WTC11 (cell line): ENCODE results near the gene SLC25A12. TPM values are rescaled to one million over a fixed set of nuclear protein-coding genes. Genes with fewer than 3 reads are reported as not detected.
"Not testable (repeated sequence)": the region's sequence is repeated elsewhere in the genome, so short reads cannot be mapped to it uniquely, and the experiment has no call there.

Source experiments
- ATAC-seq: fragments of 200-7000 bp; cut with Tn5 transposase; 2 replicates; pipeline ENCODE4 v1.10.0; 2021; ENCODE audit warnings: mild to moderate bottlenecking, moderate library complexity
- CTCF ChIA-PET: fragments of 300-600 bp; sonication (Branson Sonifier 250); formaldehyde crosslinking; loops from one replicate; lab custom pipeline; 2021; ENCODE audit warnings: antibody characterized with exemption; lab: Charles Lee
- POLR2A ChIA-PET: fragments of 350-600 bp; sonication (Branson Sonifier 250); formaldehyde crosslinking; loops from one replicate; lab custom pipeline; 2021; ENCODE audit warnings: antibody characterized with exemption; lab: Charles Lee
- DNase-seq: peaks from one replicate; pipeline ENCODE4 v3.0.0; 2021; ENCODE audit warnings: low spot score
- H3K27ac Mint-ChIP-seq: 2 replicates; pipeline ENCODE4 v1.8.0; 2021; ENCODE audit warnings: mixed read lengths
- H3K27me3 Mint-ChIP-seq: 2 replicates; pipeline ENCODE4 v1.8.0; 2021; ENCODE audit warnings: low read depth, mild to moderate bottlenecking, moderate library complexity, mixed read lengths
- H3K36me3 Mint-ChIP-seq: 2 replicates; pipeline ENCODE4 v1.8.0; 2021; ENCODE audit warnings: mixed read lengths
- H3K4me1 Mint-ChIP-seq: 2 replicates; pipeline ENCODE4 v1.8.0; 2022; ENCODE audit warnings: mixed read lengths
- H3K4me3 Mint-ChIP-seq: 2 replicates; pipeline ENCODE4 v1.8.0; 2021; ENCODE audit warnings: mild to moderate bottlenecking, moderate library complexity, mixed read lengths
- H3K9me3 Mint-ChIP-seq: 2 replicates; pipeline ENCODE4 v1.8.0; 2021; ENCODE audit warnings: mixed read lengths
- EMX1 ChIP-seq: fragments of 250-450 bp; sonication (Bioruptor Pico); IDR thresholded peaks from 2 replicates; pipeline ENCODE4 v1.8.0; 2021; ENCODE audit warnings: mild to moderate bottlenecking
- ETV6 ChIP-seq: sonication (generic); formaldehyde crosslinking; IDR thresholded peaks from 2 replicates; pipeline ENCODE4 v1.8.1; 2022; ENCODE audit warnings: mild to moderate bottlenecking, missing genetic modification reagents
- FOXK1 ChIP-seq: sonication (generic); formaldehyde crosslinking; IDR thresholded peaks from 2 replicates; pipeline ENCODE4 v1.8.0; 2022; ENCODE audit warnings: mild to moderate bottlenecking, moderate library complexity, missing genetic modification reagents
- FOXP1 ChIP-seq: sonication (generic); formaldehyde crosslinking; IDR thresholded peaks from 2 replicates; pipeline ENCODE4 v1.8.0; 2022; ENCODE audit warnings: missing genetic modification reagents, mild to moderate bottlenecking, moderate library complexity, borderline replicate concordance
- NFYB ChIP-seq: sonication (generic); formaldehyde crosslinking; conservative IDR thresholded peaks from 2 replicates; pipeline ENCODE4 v1.8.0; 2022; ENCODE audit warnings: low read depth, missing genetic modification reagents
- NR1H2 ChIP-seq: sonication (generic); formaldehyde crosslinking; IDR thresholded peaks from 2 replicates; pipeline ENCODE4 v1.9.0; 2021; ENCODE audit warnings: mild to moderate bottlenecking, moderate library complexity, missing genetic modification reagents
- PRRX2 ChIP-seq: fragments of 250-450 bp; sonication (Bioruptor Pico); IDR thresholded peaks from 2 replicates; pipeline ENCODE4 v1.8.0; 2021; ENCODE audit warnings: mild to moderate bottlenecking
- RELA ChIP-seq: sonication (generic); formaldehyde crosslinking; IDR thresholded peaks from 2 replicates; pipeline ENCODE4 v1.8.1; 2022; ENCODE audit warnings: missing genetic modification reagents, mild to moderate bottlenecking, borderline replicate concordance
- ZBTB21 ChIP-seq: sonication (generic); formaldehyde crosslinking; IDR thresholded peaks from 2 replicates; pipeline ENCODE4 v1.8.1; 2023; ENCODE audit warnings: mild to moderate bottlenecking, missing genetic modification reagents, borderline replicate concordance
- ZNF317 ChIP-seq: sonication (generic); formaldehyde crosslinking; IDR thresholded peaks from 2 replicates; pipeline ENCODE4 v1.8.1; 2023; ENCODE audit warnings: low read depth, mild to moderate bottlenecking, moderate library complexity, missing genetic modification reagents, borderline replicate concordance
- ZNF423 ChIP-seq: fragments of 250-450 bp; sonication (Bioruptor Pico); IDR thresholded peaks from 2 replicates; pipeline ENCODE4 v2.1.2; 2022; ENCODE audit warnings: mild to moderate bottlenecking, moderate library complexity
- total RNA-seq: library from RNA; stranded (reverse); gene quantifications from 3 replicates; pipeline ENCODE4 v1.2.3, GENCODE V29; 2021
- TF ChIP-seq, protein P1 (sequence below): sonication (generic); formaldehyde crosslinking; IDR thresholded peaks from 2 replicates; pipeline ENCODE4 v1.8.0; 2022; ENCODE audit warnings: mild to moderate bottlenecking, missing genetic modification reagents
- TF ChIP-seq, protein P2 (sequence below): sonication (generic); formaldehyde crosslinking; IDR thresholded peaks from 2 replicates; pipeline ENCODE4 v1.8.0; 2022; ENCODE audit warnings: mild to moderate bottlenecking, missing genetic modification reagents
- TF ChIP-seq, protein P3 (sequence below): fragments of 250-450 bp; sonication (Bioruptor Pico); IDR thresholded peaks from 2 replicates; pipeline ENCODE4 v2.1.2; 2022; ENCODE audit warnings: mild to moderate bottlenecking, moderate library complexity
- TF ChIP-seq, protein P4 (sequence below): sonication (generic); formaldehyde crosslinking; IDR thresholded peaks from 2 replicates; pipeline ENCODE4 v1.8.1; 2023; ENCODE audit warnings: mild to moderate bottlenecking, moderate library complexity, missing genetic modification reagents

Gene SLC25A12
- total RNA-seq, 1 experiment from 2014 or later = 9.0 TPM

DNA sequence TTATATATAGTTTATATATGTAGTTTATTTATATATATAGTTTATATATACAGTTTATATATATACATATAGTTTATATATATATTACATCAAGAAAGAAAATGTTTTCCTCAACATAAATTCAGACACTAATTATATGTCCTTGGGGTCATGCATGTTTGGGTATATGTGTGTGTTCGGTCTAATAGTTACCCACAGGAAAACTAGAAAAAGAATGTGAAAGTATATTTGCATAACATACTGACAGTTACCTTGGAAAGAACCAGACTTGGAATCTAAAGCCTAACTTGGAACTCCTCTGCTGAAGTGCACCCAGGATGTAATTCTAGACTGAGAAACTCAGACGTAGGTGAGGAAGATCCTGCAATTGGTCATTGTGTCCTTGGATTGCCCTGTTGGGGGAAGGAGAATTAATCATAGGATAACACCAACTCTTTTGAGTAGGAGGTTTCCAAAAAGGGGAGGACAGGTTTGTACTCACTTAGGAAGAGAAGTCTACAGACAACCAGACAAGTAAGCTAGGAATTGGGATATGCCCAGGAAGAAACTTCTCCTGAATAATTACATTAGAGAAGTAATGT is 8.9 kb upstream of the SLC25A12 start:
- H3K27ac Mint-ChIP-seq = no peak overlapping the region
- no peak for ATAC-seq
- H3K27me3 Mint-ChIP-seq = no peaks in the 10 kb centered on the region
- TF ChIP-seq ETV6 (CRISPR knock-in tag) (no peak), EMX1 (no peak), ZNF317 (no peak), NFYB (CRISPR knock-in tag) (no peak), RELA (CRISPR knock-in tag) (no peak), PRRX2 (CRISPR knock-in tag) (no peak), FOXK1 (no peak), ZBTB21 (CRISPR knock-in tag) (no peak), FOXP1 (CRISPR knock-in tag) (no peak), NR1H2 (no peak)
- TF ChIP-seq, protein P1, sequence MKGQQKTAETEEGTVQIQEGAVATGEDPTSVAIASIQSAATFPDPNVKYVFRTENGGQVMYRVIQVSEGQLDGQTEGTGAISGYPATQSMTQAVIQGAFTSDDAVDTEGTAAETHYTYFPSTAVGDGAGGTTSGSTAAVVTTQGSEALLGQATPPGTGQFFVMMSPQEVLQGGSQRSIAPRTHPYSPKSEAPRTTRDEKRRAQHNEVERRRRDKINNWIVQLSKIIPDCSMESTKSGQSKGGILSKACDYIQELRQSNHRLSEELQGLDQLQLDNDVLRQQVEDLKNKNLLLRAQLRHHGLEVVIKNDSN (CRISPR knock-in tag) = no peak
- TF ChIP-seq, protein P2, sequence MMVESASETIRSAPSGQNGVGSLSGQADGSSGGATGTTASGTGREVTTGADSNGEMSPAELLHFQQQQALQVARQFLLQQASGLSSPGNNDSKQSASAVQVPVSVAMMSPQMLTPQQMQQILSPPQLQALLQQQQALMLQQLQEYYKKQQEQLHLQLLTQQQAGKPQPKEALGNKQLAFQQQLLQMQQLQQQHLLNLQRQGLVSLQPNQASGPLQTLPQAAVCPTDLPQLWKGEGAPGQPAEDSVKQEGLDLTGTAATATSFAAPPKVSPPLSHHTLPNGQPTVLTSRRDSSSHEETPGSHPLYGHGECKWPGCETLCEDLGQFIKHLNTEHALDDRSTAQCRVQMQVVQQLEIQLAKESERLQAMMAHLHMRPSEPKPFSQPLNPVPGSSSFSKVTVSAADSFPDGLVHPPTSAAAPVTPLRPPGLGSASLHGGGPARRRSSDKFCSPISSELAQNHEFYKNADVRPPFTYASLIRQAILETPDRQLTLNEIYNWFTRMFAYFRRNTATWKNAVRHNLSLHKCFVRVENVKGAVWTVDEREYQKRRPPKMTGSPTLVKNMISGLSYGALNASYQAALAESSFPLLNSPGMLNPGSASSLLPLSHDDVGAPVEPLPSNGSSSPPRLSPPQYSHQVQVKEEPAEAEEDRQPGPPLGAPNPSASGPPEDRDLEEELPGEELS = no peak
- TF ChIP-seq, protein P3, sequence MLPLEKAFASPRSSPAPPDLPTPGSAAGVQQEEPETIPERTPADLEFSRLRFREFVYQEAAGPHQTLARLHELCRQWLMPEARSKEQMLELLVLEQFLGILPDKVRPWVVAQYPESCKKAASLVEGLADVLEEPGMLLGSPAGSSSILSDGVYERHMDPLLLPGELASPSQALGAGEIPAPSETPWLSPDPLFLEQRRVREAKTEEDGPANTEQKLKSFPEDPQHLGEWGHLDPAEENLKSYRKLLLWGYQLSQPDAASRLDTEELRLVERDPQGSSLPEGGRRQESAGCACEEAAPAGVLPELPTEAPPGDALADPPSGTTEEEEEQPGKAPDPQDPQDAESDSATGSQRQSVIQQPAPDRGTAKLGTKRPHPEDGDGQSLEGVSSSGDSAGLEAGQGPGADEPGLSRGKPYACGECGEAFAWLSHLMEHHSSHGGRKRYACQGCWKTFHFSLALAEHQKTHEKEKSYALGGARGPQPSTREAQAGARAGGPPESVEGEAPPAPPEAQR (CRISPR knock-in tag) = no peak
- TF ChIP-seq, protein P4, sequence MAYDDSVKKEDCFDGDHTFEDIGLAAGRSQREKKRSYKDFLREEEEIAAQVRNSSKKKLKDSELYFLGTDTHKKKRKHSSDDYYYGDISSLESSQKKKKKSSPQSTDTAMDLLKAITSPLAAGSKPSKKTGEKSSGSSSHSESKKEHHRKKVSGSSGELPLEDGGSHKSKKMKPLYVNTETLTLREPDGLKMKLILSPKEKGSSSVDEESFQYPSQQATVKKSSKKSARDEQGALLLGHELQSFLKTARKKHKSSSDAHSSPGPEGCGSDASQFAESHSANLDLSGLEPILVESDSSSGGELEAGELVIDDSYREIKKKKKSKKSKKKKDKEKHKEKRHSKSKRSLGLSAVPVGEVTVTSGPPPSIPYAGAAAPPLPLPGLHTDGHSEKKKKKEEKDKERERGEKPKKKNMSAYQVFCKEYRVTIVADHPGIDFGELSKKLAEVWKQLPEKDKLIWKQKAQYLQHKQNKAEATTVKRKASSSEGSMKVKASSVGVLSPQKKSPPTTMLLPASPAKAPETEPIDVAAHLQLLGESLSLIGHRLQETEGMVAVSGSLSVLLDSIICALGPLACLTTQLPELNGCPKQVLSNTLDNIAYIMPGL (CRISPR knock-in tag) = no peak
- no peak overlapping the region for H3K4me3 Mint-ChIP-seq
- CTCF ChIA-PET = no interaction called here
- H3K9me3 Mint-ChIP-seq = peaks cover 11% of the 10 kb centered on the region; the same call in 1 of the 2 replicates
- no peaks in the 10 kb centered on the region for H3K4me1 Mint-ChIP-seq
- POLR2A ChIA-PET = no interaction called here
- H3K36me3 Mint-ChIP-seq = peaks cover 6% of the 10 kb centered on the region; the same call in 1 of the 2 replicates
- DNase-seq = no peak

DNA sequence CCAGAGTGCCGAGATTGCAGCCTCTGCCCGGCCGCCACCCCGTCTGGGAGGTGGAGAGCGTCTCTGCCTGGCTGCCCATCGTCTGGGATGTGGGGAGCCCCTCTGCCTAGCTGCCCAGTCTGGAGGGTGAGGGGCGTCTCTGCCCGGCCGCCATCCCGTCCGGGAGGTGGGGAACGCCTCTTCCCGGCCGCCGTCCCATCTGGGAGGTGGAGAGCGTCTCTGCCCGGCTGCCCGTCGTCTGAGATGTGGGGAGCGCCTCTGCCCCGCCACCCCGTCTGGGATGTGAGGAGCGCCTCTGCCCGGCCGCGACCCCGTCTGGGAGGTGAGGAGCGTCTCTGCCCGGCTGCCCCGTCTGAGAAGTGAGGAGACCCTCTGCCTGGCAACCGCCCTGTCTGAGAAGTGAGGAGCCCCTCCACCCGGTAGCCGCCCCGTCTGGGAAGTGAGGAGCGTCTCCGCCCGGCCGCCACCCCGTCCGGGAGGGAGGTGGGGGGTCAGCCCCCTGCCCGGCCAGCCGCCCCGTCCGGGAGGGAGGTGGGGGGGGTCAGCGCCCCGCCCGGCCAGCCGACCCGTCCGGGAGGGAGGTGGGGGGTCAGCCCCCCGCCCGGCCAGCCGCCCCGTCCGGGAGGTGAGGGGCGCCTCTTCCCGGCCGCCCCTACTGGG is 5.7 kb upstream of the SLC25A12 start:
- POLR2A ChIA-PET, H3K4me3 Mint-ChIP-seq, H3K27ac Mint-ChIP-seq: not testable (repeated sequence)

DNA sequence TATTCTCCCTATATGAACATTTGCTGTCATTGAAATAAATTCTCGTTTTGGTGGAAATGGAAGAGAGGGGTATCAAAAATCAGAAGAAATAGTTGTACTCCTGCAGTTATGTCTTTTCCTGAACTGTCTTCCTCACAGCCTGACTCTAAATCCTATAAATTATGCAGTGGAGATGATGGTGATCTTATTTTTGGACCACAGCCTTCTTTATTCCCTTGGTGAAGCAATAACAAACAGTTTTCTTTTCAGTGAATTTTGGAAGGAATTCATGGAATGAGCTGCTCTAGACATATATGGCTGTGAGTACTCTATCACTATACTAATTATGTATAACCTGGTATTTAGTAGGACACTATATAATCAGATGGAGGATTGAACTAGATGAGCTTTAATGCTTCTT is 1.7 kb upstream of the SLC25A12 start:
- peaks cover 12% of the 10 kb centered on the region; the same call in 1 of the 2 replicates for H3K9me3 Mint-ChIP-seq
- peaks cover 14% of the 10 kb centered on the region for H3K4me1 Mint-ChIP-seq
- CTCF ChIA-PET = no interaction called here
- H3K27ac Mint-ChIP-seq = no peak overlapping the region
- TF ChIP-seq ZNF423 (CRISPR knock-in tag) = no peak
- POLR2A ChIA-PET = interaction anchor here (2.3 kb wide), 1 partner anchor 26 kb away, joined by 8 read pairs; the partner anchor contains the start of gene HAT1
- no peaks in the 10 kb centered on the region for H3K27me3 Mint-ChIP-seq
- no peak overlapping the region for H3K4me3 Mint-ChIP-seq
- DNase-seq (no peak), ATAC-seq (no peak)
- H3K36me3 Mint-ChIP-seq = peaks cover 8% of the 10 kb centered on the region; the same call in 1 of the 2 replicates

More for the DNA sequence above, 5.7 kb upstream of the SLC25A12 start:
- DNase-seq, H3K36me3 Mint-ChIP-seq, ATAC-seq, CTCF ChIA-PET, H3K27me3 Mint-ChIP-seq, H3K4me1 Mint-ChIP-seq: not testable (repeated sequence)
- peaks cover 15% of the 10 kb centered on the region; the same call in 1 of the 2 replicates for H3K9me3 Mint-ChIP-seq
